HCT116 (cell line): ENCODE results near the gene TCP1.

Source experiments
- EZH2 ChIP-seq: fragments of 200-600 bp; sonication (generic); IDR thresholded peaks from 2 replicates; pipeline ENCODE4 v1.6.1; 2017; ENCODE audit warnings: antibody characterized with exemption, mixed run types
- EZH2phosphoT487 ChIP-seq: fragments of 200-600 bp; IDR thresholded peaks from 2 replicates; pipeline ENCODE4 v1.6.1; 2018; ENCODE audit warnings: antibody characterized with exemption, borderline replicate concordance
- POLR2A ChIP-seq: IDR thresholded peaks from 2 replicates; pipeline ENCODE4 v1.7.0; 2011; ENCODE audit warnings: borderline replicate concordance; ENCODE audit not compliant: insufficient read depth, insufficient read length; ENCODE audit errors: extremely low read depth
- YY1 ChIP-seq: IDR thresholded peaks from 2 replicates; pipeline ENCODE4 v1.6.1; 2011; ENCODE audit warnings: low read length, low read depth, moderate library complexity, mild to moderate bottlenecking; ENCODE audit not compliant: insufficient replicate concordance; ENCODE audit errors: extremely low read depth
- ZNF274 ChIP-seq: fragments of 200-500 bp; sonication (Bioruptor generic); IDR thresholded peaks from 2 replicates; pipeline ENCODE4 v1.6.1; 2014; ENCODE audit warnings: mild to moderate bottlenecking, low read depth, low read length, inconsistent platforms
- TF ChIP-seq, protein P1 (sequence below), 3 experiments: fragments of 200-600 bp in 1 of 3; sonication (generic) in 1 of 3; IDR thresholded peaks in 2 of 3; conservative IDR thresholded peaks in 1 of 3; 2 replicates each; pipeline ENCODE4 v1.5.1; 2012 to 2017; ENCODE audit warnings: low read depth in 2 of 3, low read length in 2 of 3, antibody characterized with exemption in 1 of 3, borderline replicate concordance in 1 of 3, control low read depth in 1 of 3, mild to moderate bottlenecking in 1 of 3, mixed read lengths in 1 of 3, mixed run types in 1 of 3, moderate library complexity in 1 of 3; ENCODE audit not compliant: insufficient read depth in 1 of 3
- TF ChIP-seq, protein P2 (sequence below): IDR thresholded peaks from 2 replicates; pipeline ENCODE4 v1.6.1; 2012
- TF ChIP-seq, protein P3 (sequence below): IDR thresholded peaks from 2 replicates; pipeline ENCODE4 v1.6.1; 2012; ENCODE audit warnings: low read depth

DNA sequence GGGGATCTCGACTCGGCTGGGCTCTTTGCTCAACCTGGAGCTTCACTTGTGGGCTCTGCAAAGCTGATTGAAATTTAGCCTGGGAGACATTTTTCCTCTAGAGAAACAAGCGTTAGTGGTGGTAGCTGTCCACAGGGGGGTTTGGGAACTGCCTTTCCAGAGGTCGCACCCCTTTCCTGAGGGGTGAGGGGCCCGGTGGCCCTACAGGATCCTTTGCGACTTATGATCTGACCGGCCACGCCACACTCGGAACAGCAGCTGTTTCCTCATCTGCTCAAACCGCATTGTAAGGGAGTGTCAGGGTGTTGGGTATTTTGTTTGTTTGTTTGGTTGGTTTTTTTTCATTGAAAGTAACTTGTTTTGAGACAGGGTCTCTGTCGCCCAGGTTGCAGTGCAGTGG, 31.7 kb upstream of the TCP1 start:
- TF ChIP-seq EZH2 (no peak), POLR2A (no peak), ZNF274 (no peak), YY1 (no peak), EZH2phosphoT487 (no peak)
- TF ChIP-seq, protein P1, sequence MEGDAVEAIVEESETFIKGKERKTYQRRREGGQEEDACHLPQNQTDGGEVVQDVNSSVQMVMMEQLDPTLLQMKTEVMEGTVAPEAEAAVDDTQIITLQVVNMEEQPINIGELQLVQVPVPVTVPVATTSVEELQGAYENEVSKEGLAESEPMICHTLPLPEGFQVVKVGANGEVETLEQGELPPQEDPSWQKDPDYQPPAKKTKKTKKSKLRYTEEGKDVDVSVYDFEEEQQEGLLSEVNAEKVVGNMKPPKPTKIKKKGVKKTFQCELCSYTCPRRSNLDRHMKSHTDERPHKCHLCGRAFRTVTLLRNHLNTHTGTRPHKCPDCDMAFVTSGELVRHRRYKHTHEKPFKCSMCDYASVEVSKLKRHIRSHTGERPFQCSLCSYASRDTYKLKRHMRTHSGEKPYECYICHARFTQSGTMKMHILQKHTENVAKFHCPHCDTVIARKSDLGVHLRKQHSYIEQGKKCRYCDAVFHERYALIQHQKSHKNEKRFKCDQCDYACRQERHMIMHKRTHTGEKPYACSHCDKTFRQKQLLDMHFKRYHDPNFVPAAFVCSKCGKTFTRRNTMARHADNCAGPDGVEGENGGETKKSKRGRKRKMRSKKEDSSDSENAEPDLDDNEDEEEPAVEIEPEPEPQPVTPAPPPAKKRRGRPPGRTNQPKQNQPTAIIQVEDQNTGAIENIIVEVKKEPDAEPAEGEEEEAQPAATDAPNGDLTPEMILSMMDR (IDR thresholded peaks at IDR 0.05 in 2 of 3, conservative IDR thresholded peaks at IDR 0.05 in 1 of 3; ENCODE audit: borderline replicate concordance in 1 of 3, insufficient read depth in 1 of 3, low read depth in 2 of 3, low read length in 2 of 3), result no peak
- TF ChIP-seq, protein P2, sequence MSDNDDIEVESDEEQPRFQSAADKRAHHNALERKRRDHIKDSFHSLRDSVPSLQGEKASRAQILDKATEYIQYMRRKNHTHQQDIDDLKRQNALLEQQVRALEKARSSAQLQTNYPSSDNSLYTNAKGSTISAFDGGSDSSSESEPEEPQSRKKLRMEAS, result no peak
- TF ChIP-seq, protein P3, sequence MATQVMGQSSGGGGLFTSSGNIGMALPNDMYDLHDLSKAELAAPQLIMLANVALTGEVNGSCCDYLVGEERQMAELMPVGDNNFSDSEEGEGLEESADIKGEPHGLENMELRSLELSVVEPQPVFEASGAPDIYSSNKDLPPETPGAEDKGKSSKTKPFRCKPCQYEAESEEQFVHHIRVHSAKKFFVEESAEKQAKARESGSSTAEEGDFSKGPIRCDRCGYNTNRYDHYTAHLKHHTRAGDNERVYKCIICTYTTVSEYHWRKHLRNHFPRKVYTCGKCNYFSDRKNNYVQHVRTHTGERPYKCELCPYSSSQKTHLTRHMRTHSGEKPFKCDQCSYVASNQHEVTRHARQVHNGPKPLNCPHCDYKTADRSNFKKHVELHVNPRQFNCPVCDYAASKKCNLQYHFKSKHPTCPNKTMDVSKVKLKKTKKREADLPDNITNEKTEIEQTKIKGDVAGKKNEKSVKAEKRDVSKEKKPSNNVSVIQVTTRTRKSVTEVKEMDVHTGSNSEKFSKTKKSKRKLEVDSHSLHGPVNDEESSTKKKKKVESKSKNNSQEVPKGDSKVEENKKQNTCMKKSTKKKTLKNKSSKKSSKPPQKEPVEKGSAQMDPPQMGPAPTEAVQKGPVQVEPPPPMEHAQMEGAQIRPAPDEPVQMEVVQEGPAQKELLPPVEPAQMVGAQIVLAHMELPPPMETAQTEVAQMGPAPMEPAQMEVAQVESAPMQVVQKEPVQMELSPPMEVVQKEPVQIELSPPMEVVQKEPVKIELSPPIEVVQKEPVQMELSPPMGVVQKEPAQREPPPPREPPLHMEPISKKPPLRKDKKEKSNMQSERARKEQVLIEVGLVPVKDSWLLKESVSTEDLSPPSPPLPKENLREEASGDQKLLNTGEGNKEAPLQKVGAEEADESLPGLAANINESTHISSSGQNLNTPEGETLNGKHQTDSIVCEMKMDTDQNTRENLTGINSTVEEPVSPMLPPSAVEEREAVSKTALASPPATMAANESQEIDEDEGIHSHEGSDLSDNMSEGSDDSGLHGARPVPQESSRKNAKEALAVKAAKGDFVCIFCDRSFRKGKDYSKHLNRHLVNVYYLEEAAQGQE, result no peak
